Smooth muscle cell (in vitro differentiated cells): ENCODE data around the gene KRTAP9-8. TPM values are rescaled to one million over a fixed set of nuclear protein-coding genes. Genes with fewer than 3 reads are reported as not detected.

ENCODE experiments used
- DNase-seq: peaks from one replicate; lab custom pipeline; 2025; ENCODE audit not compliant: unreplicated experiment; lab: John Stamatoyannopoulos, UW
- H2AFZ ChIP-seq: fragments of 200-600 bp; sonication (generic); 2 replicates; pipeline ENCODE4 v1.6.0; 2016; ENCODE audit warnings: antibody characterized with exemption, low read depth, mild to moderate bottlenecking
- H3F3A ChIP-seq: fragments of 200-600 bp; sonication (generic); 2 replicates; pipeline ENCODE4 v1.6.0; 2017; ENCODE audit warnings: antibody characterized with exemption, low read depth
- H3K27ac ChIP-seq: fragments of 200-600 bp; sonication (generic); 2 replicates; pipeline ENCODE4 v1.5.1; 2016; ENCODE audit warnings: low read depth, mild to moderate bottlenecking
- H3K27me3 ChIP-seq: fragments of 200-600 bp; sonication (generic); 2 replicates; pipeline ENCODE4 v1.6.1; 2016; ENCODE audit warnings: low read depth, mild to moderate bottlenecking
- H3K36me3 ChIP-seq: fragments of 200-600 bp; sonication (generic); 2 replicates; pipeline ENCODE4 v1.5.1; 2016; ENCODE audit warnings: low read depth
- H3K4me1 ChIP-seq: fragments of 200-600 bp; sonication (generic); 2 replicates; pipeline ENCODE4 v1.5.1; 2016; ENCODE audit warnings: low read depth
- H3K4me2 ChIP-seq: fragments of 200-600 bp; sonication (generic); 2 replicates; pipeline ENCODE4 v1.6.0; 2016; ENCODE audit warnings: mild to moderate bottlenecking
- H3K4me3 ChIP-seq: fragments of 200-600 bp; sonication (generic); 2 replicates; pipeline ENCODE4 v1.5.1; 2016; ENCODE audit warnings: mild to moderate bottlenecking
- H3K79me2 ChIP-seq: fragments of 200-600 bp; sonication (generic); 2 replicates; pipeline ENCODE4 v1.6.0; 2016; ENCODE audit warnings: low read depth, mild to moderate bottlenecking
- H3K9ac ChIP-seq: fragments of 200-600 bp; sonication (generic); 2 replicates; pipeline ENCODE4 v1.6.0; 2016; ENCODE audit warnings: low read depth
- H3K9me3 ChIP-seq: fragments of 200-600 bp; sonication (generic); replicated peaks from 2 replicates; pipeline ENCODE4 v1.5.1; 2016; ENCODE audit warnings: low read depth
- H4K20me1 ChIP-seq: fragments of 200-600 bp; sonication (generic); 2 replicates; pipeline ENCODE4 v1.6.0; 2016; ENCODE audit warnings: low read depth
- CTCF ChIP-seq: fragments of 200-600 bp; sonication (generic); IDR thresholded peaks from 2 replicates; pipeline ENCODE4 v1.5.1; 2017; ENCODE audit warnings: borderline replicate concordance, mild to moderate bottlenecking, antibody characterized with exemption; ENCODE audit not compliant: insufficient read depth, poor library complexity, severe bottlenecking
- WGBS: methylation state at CpG from one replicate; pipeline ENCODE4 v1.1.7; 2016; ENCODE audit warnings: low lambda C conversion rate; 5-methylcytosine and 5-hydroxymethylcytosine counted together
- polyA plus RNA-seq: library from polyadenylated mRNA; unstranded; fragments of >200 nt; fragmentation: Nextera tagmentation; extraction: Ambion mirVana; gene quantifications from 2 replicates; pipeline ENCODE4 v1.2.1, GENCODE V29; 2016
- total RNA-seq: library from RNA; depleted of rRNA; stranded (reverse); fragments of >200 nt; gene quantifications from 2 replicates; pipeline ENCODE4 v1.2.3, GENCODE V29; 2014

Gene KRTAP9-8
- total and polyA plus RNA-seq, 2 experiments from 2014 or later, result not detected

GRCh38 chr17:41258406-41258805 is 20.6 kb downstream of the KRTAP9-8 start:
- no peak overlapping the region for H3K4me3 ChIP-seq
- no peak overlapping the region for H3K27ac ChIP-seq
- H3K79me2 ChIP-seq, result no peaks in the 10 kb centered on the region
- TF ChIP-seq CTCF, result no peak
- H3K4me1 ChIP-seq, result no peaks in the 10 kb centered on the region
- H3K27me3 ChIP-seq, result peaks cover 39% of the 10 kb centered on the region
- no peaks in the 10 kb centered on the region for H3K9me3 ChIP-seq
- H3K9ac ChIP-seq, result no peak overlapping the region
- no peaks in the 10 kb centered on the region for H3F3A ChIP-seq
- H3K4me2 ChIP-seq, result no peak overlapping the region
- H2AFZ ChIP-seq, result no peak overlapping the region
- no peaks in the 10 kb centered on the region for H3K36me3 ChIP-seq
- no peaks in the 10 kb centered on the region for H4K20me1 ChIP-seq
- no peak for DNase-seq

DNA sequence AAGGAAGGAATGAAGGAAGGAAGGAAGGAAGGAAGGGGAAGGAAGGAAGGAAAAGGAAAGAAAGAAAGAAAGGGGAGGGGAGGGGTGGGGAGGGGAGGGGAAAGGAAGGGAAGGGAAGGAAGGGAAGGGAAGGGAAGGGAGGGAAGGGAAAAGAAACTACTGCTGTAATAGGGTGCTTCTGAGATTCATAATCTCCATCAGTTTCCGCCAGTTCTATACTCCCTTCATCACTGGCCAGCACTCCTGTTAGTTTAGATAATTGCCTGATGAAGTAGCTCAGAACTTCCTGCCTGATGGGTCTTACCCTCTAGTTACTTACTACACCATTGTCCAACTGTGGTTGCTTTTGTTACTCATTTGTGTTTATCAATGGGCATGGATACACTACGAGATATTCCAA is 25.4 kb downstream of the KRTAP9-8 start:
- Histone ChIP-seq H4K20me1 (no peaks in the 10 kb centered on the region), H3K4me3 (no peak overlapping the region), H3K27ac (no peak overlapping the region), H3K4me2 (no peak overlapping the region), H3K36me3 (no peaks in the 10 kb centered on the region), H3F3A (no peaks in the 10 kb centered on the region), H3K4me1 (no peaks in the 10 kb centered on the region), H2AFZ (no peak overlapping the region), H3K79me2 (no peaks in the 10 kb centered on the region), H3K9ac (no peak overlapping the region), H3K27me3 (peaks cover 24% of the 10 kb centered on the region), H3K9me3 (no peaks in the 10 kb centered on the region)
- no peak for DNase-seq
- TF ChIP-seq CTCF, result no peak
- WGBS, result 85% methylated on average over 2 of the region's 2 CpGs

DNA sequence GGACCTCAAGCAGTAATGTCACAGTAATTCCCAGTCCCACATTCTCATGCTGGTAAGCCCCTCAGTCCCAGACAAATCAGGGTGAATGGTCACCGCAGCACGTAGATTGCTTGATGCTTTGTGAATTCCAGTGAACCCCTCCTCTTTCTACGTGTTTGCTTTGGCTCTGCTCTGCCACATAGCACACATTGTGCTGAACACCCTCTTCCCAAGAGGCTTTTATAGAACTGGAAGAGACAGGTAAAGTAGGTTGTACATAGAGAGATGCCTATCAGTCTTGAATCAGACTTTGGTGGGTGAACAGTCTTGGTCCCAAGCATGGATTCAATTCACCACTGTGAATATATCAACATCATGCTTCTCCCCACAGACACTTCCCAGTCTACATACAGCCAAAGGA is 26.8 kb downstream of the KRTAP9-8 start:
- WGBS, result 78% methylated on average over 3 of the region's 3 CpGs
- Histone ChIP-seq H3K9me3 (no peaks in the 10 kb centered on the region), H3K9ac (no peak overlapping the region), H3K27me3 (peaks cover 24% of the 10 kb centered on the region), H4K20me1 (no peaks in the 10 kb centered on the region), H3K36me3 (no peaks in the 10 kb centered on the region), H3F3A (no peaks in the 10 kb centered on the region), H3K79me2 (no peaks in the 10 kb centered on the region), H3K4me1 (no peaks in the 10 kb centered on the region), H3K27ac (no peak overlapping the region), H3K4me2 (no peak overlapping the region), H2AFZ (no peak overlapping the region), H3K4me3 (no peak overlapping the region)
- no peak for DNase-seq
- no peak for TF ChIP-seq CTCF

- H2AFZ ChIP-seq, result no peak within 1 kb of the TSS
Observed at GRCh38 chr17:41265078-41265477, 27.3 kb downstream of the KRTAP9-8 start, which contains the start of gene KRTAP9-6. Gene KRTAP9-6, plus strand, starts transcription at chr17:41265378. Its CDS starts 0 bp downstream, at chr17:41265378.

More at GRCh38 chr17:41265078-41265477, 27.3 kb downstream of the KRTAP9-8 start, which contains the start of gene KRTAP9-6:
- no peaks in the 10 kb centered on the region for H3K4me1 ChIP-seq
- H3K79me2 ChIP-seq, result no peaks in the 10 kb centered on the region
- 81% methylated on average over 2 of the region's 2 CpGs for WGBS
- no peak for TF ChIP-seq CTCF
- peaks cover 24% of the 10 kb centered on the region for H3K27me3 ChIP-seq
- no peaks in the 10 kb centered on the region for H3K9me3 ChIP-seq
- H3F3A ChIP-seq, result no peaks in the 10 kb centered on the region
- H3K36me3 ChIP-seq, result no peaks in the 10 kb centered on the region
- no peak within 1 kb of the TSS for H3K9ac ChIP-seq
- H3K4me3 ChIP-seq, result no peak within 1 kb of the TSS
- no peak within 1 kb of the TSS for H3K27ac ChIP-seq
- DNase-seq, result no peak
- no peak within 1 kb of the TSS for H3K4me2 ChIP-seq
- no peaks in the 10 kb centered on the region for H4K20me1 ChIP-seq
